ENCODE data around the gene DNAH6.

DNAH6 gene

DNA sequence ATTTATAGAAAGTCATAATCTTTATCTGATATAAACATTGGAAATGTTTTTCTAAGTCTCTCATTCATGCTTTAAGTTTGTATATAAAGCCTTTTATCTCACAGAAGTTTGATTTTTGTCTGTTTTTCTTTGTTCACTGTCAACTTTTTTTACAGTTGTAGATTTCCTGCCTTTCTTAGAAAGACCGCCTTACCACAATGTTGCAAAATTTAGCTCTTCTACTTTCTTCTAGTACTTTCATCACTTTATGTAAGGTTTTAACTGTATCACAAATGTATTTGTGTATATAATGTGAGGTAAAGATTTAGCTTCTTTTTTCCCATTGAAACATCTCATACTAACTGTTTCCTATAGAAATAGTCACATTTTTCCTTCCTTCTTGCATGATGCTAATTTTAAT lies 136.1 kb downstream of the DNAH6 start:
- FAIRE-seq (no peak), DNase-seq (ENCODE audit: insufficient read length, low spot score) (no peak)
- TF ChIP-seq POLR2A (IDR thresholded peaks at IDR 0.05; ENCODE audit: low read depth, low read length), result no peak

- no peak for TF ChIP-seq POLR2A (IDR thresholded peaks at IDR 0.05; ENCODE audit: low read depth, low read length)
- peak; percentile 43 for FAIRE-seq
- DNase-seq (ENCODE audit: insufficient read length, low spot score), result no peak
Measured at GRCh38 chr2:84653302-84653701, 137.0 kb downstream of the DNAH6 start.

- no peak for TF ChIP-seq POLR2A (IDR thresholded peaks at IDR 0.05; ENCODE audit: low read depth, low read length)
- DNase-seq (ENCODE audit: insufficient read length, low spot score) (no peak), FAIRE-seq (no peak)
Measured at GRCh38 chr2:84654414-84654813, 138.1 kb downstream of the DNAH6 start.

- DNase-seq (ENCODE audit: insufficient read length, low spot score) (no peak), FAIRE-seq (no peak)
- no peak for TF ChIP-seq POLR2A (IDR thresholded peaks at IDR 0.05; ENCODE audit: low read depth, low read length)
Measured at GRCh38 chr2:84669122-84669521, 152.8 kb downstream of the DNAH6 start.

DNA sequence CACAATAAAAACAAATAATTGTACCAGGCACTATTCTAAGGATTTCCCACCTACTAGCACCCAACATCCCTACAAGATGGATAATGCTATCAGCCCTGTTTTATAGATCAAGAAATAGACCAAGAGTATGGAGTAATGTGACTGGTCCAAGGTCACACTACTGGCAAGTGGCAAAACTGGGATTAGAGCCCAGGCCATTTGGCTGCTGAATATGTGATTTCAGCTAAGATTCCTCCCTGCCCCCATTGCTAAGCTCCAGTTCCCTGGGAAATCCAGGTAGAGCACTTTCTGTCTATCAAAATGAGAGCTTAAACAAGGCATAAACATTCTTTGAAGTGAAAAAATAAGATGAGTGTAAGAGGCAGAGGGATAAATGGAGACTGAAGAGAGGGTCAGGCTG lies 157.8 kb downstream of the DNAH6 start:
- no peak for TF ChIP-seq POLR2A (IDR thresholded peaks at IDR 0.05; ENCODE audit: low read depth, low read length)
- DNase-seq (ENCODE audit: insufficient read length, low spot score) (no peak), FAIRE-seq (no peak)

DNA sequence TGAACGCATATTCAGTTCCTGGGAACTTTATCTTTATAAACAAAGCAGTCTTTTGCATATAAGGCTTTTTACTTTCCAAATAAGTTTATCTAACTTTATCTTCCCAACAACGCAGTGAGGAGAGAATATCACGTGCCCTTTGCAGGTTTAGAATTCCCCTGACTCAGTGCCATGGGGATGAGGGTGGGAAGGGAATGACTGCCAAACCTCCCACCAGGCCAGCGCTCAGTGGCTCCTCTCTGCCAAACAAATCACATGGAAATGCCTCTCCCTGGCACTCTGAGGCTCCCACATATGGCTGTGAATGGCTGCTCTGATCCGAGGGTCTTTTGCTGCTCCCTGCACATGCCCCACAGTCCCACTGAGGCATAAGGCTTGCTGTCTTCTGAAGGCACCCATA lies 158.3 kb downstream of the DNAH6 start:
- FAIRE-seq (no peak), DNase-seq (ENCODE audit: insufficient read length, low spot score) (no peak)
- TF ChIP-seq POLR2A (IDR thresholded peaks at IDR 0.05; ENCODE audit: low read depth, low read length), result no peak

DNA sequence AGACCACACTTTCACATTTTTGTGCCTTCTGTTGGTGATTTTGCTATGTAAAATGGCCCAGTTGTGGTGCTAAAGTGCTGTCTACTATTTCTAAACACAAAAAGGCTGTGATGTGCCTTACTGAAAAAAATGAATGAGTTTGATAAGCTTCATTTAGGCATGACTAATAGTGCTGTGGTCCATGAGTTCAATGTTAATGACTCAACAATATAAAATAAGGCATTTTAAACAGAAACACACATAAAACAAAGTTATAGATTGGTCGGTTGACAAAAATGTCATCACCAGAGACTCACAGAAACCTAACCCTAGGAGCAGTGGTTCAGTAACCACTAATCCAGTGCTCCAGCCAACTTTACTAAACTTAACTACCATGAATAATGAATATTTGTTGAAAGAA lies 160.0 kb downstream of the DNAH6 start:
- no peak for DNase-seq (ENCODE audit: insufficient read length, low spot score)
- no peak for FAIRE-seq
- no peak for TF ChIP-seq POLR2A (IDR thresholded peaks at IDR 0.05; ENCODE audit: low read depth, low read length)

DNA sequence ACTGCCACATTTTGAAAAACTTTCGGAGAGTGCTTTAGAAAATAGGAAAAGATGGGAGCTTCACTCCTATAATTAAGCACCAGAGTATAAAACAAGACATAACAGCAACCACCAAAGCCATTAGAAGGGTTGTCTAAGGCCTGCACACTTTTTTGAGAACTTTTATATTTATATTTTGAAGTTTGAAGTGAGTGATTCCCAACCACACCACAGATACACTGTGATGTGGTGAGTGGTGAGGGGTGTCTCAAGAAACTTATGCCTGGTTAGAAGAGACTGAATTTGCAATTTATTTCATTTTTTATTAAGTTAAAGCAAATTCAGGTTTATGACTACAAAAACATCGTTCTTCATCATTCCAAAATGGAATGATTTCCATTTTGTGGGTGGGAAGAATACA lies 161.9 kb downstream of the DNAH6 start:
- DNase-seq (ENCODE audit: insufficient read length, low spot score) (no peak), FAIRE-seq (no peak)
- TF ChIP-seq POLR2A (IDR thresholded peaks at IDR 0.05; ENCODE audit: low read depth, low read length), result no peak

- no peak for DNase-seq (ENCODE audit: insufficient read length, low spot score)
- FAIRE-seq, result no peak
- no peak for TF ChIP-seq POLR2A (IDR thresholded peaks at IDR 0.05; ENCODE audit: low read depth, low read length)
Measured at GRCh38 chr2:84686783-84687476, 170.6 kb downstream of the DNAH6 start.

- FAIRE-seq (no peak), DNase-seq (ENCODE audit: insufficient read length, low spot score) (no peak)
- TF ChIP-seq POLR2A (IDR thresholded peaks at IDR 0.05; ENCODE audit: low read depth, low read length), result no peak
Measured at GRCh38 chr2:84687498-84688149, 171.3 kb downstream of the DNAH6 start.

GRCh38 chr2:84690225-84690624 lies 173.9 kb downstream of the DNAH6 start:
- no peak for FAIRE-seq
- no peak for DNase-seq (ENCODE audit: insufficient read length, low spot score)
- no peak for TF ChIP-seq POLR2A (IDR thresholded peaks at IDR 0.05; ENCODE audit: low read depth, low read length)

DNA sequence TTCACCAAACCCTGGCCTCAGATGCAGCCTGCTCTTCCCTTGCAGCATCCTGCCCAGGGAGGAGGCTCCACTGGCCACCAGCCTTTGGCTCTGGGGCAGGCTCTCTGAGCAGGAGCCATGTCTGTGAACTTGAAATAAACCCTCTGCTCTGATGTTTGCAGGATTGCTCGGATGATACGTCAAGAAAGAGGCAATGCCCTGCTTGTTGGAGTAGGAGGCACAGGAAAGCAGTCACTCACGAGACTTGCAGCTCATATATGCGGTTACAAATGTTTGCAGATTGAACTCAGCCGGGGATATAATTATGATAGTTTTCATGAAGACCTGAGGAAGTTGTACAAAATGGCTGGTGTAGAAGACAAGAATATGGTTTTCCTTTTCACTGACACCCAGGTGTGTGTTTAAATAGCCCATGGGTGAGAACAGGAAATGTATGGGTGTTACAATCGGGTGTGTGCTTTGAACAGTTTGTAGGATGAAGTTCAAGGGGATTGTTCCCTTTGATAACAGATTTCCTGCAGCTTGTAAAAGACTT lies 177.9 kb downstream of the DNAH6 start:
- no peak for FAIRE-seq
- TF ChIP-seq POLR2A (IDR thresholded peaks at IDR 0.05; ENCODE audit: low read depth, low read length), result no peak

GRCh38 chr2:84697895-84698294 lies 181.6 kb downstream of the DNAH6 start:
- no peak for TF ChIP-seq POLR2A (IDR thresholded peaks at IDR 0.05; ENCODE audit: low read depth, low read length)
- peak; percentile 9 for DNase-seq (ENCODE audit: insufficient read length, low spot score)
- peak; percentile 81 for FAIRE-seq

More for the DNA sequence above, 177.9 kb downstream of the DNAH6 start:
- no peak for DNase-seq (ENCODE audit: insufficient read length, low spot score)

DNA sequence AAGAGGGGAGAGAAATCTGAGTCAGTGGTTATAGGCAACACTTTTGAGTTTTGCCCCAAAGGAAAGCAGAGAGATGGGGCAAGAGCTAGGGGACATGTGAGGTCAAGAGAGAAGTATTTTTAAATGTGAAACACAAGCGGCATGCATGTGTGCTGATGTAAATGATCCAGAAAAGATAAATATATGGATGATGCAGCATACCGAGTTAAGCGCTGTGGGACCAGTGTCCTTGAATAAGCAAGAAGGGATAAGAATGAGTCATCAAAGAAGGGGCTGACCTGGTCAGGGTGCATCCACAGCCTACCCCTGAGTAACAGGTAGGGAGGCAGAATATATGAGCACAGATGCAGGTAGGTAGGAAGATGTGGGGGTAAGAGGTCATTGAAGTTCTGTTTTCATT lies 183.7 kb downstream of the DNAH6 start:
- DNase-seq (ENCODE audit: insufficient read length, low spot score) (no peak), FAIRE-seq (no peak)
- no peak for TF ChIP-seq POLR2A (IDR thresholded peaks at IDR 0.05; ENCODE audit: low read depth, low read length)

DNA sequence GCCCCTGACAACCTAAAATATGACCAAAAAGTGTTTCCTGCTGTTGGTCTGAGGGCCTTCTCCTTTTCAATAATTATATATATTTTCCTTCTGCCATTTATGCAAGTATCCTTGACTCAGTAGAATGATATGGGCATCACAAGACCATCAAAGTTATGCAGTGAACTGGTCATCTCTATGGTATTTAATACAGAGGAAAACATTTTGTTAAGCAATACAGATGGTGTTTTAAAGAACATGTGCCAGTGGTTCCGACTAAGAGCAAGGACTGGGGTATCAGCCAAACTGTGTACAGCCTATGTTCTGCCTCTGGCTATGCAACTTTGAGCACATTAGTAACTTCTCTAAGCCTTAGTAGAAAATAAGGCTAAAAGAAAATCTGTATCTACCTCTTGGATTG lies 185.6 kb downstream of the DNAH6 start:
- DNase-seq (ENCODE audit: insufficient read length, low spot score) (no peak), FAIRE-seq (no peak)
- TF ChIP-seq POLR2A (IDR thresholded peaks at IDR 0.05; ENCODE audit: low read depth, low read length), result no peak
